ENCODE measurements around the gene PIEZO2. TPM values are rescaled to one million over a fixed set of nuclear protein-coding genes. Genes with fewer than 3 reads are reported as not detected.
"Not testable (repeated sequence)": the region's sequence is repeated elsewhere in the genome, so short reads cannot be mapped to it uniquely, and the experiment has no call there.

The PIEZO2 gene
- total RNA-seq, 2 experiments from 2014 or later, result not detected

GRCh38 chr18:10671441-10671840 is 477.9 kb downstream of the PIEZO2 start:
- Mint-ChIP-seq H3K4me1 (no peaks in the 10 kb centered on the region), H3K36me3 (no peaks in the 10 kb centered on the region), H3K9me3 (no peaks in the 10 kb centered on the region), H3K27ac (no peak overlapping the region), H3K27me3 (no peaks in the 10 kb centered on the region), H3K4me3 (no peak overlapping the region)
- no peak for DNase-seq

DNA sequence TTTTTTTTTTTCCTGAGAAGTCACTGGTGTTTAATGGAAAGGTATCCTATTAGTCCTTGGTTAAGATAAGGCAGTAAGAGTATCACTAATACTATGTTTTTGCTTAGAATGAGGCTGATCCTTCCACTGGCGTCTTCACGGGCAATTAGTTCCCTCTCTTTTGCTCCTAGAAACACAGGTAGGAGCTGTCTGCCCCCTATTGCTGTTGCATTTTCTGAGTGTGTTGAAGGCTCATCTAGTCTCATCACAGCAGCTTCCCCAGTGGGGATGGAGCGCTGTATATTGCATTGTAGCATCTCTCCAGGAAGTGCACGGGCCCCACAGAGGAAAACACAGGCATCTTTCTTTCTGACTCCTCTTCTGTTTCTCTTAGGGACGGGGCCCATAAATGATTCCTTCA is 478.5 kb downstream of the PIEZO2 start:
- DNase-seq, result no peak
- H3K9me3 Mint-ChIP-seq, result no peaks in the 10 kb centered on the region
- no peaks in the 10 kb centered on the region for H3K4me1 Mint-ChIP-seq
- no peak overlapping the region for H3K4me3 Mint-ChIP-seq
- no peak overlapping the region for H3K27ac Mint-ChIP-seq
- no peaks in the 10 kb centered on the region for H3K36me3 Mint-ChIP-seq
- H3K27me3 Mint-ChIP-seq, result no peaks in the 10 kb centered on the region

GRCh38 chr18:10669441-10670100 is 479.8 kb downstream of the PIEZO2 start:
- Mint-ChIP-seq H3K4me3 (no peak overlapping the region), H3K9me3 (no peaks in the 10 kb centered on the region), H3K27me3 (no peaks in the 10 kb centered on the region), H3K27ac (no peak overlapping the region), H3K4me1 (no peaks in the 10 kb centered on the region), H3K36me3 (no peaks in the 10 kb centered on the region)
- DNase-seq, result no peak

DNA sequence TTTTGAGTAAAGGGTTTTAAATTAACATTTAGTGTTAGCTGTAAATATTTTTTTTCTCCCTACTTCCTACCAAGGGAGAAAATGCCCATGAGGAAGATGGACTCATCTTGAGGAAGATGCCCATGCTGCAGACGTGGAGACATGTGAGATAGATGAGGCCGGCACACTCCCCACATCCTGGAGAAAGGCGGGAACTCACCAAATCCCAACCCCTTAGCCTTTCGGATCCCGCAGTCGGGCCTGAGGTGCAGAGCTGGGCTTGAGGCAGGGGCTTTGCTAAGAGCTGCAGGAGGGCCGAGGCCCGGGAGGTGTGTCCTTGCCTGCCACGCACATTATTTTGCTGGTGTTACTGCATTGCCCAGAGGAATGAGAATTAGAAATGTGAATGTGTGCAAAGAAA is 485.6 kb downstream of the PIEZO2 start:
- no peak overlapping the region for H3K27ac Mint-ChIP-seq
- peaks cover 2% of the 10 kb centered on the region for H3K4me1 Mint-ChIP-seq
- no peaks in the 10 kb centered on the region for H3K9me3 Mint-ChIP-seq
- H3K27me3 Mint-ChIP-seq, result peaks cover 4% of the 10 kb centered on the region
- H3K4me3 Mint-ChIP-seq, result no peak overlapping the region
- H3K36me3 Mint-ChIP-seq, result no peaks in the 10 kb centered on the region
- DNase-seq, result no peak

- Mint-ChIP-seq H3K36me3 (no peaks in the 10 kb centered on the region), H3K4me1 (peaks cover 2% of the 10 kb centered on the region), H3K9me3 (peaks cover under 1% of the 10 kb centered on the region), H3K27ac (peak overlapping the region; percentile 10), H3K27me3 (peaks cover 4% of the 10 kb centered on the region), H3K4me3 (no peak overlapping the region)
- DNase-seq, result no peak
Measured at GRCh38 chr18:10661317-10661716, 488.1 kb downstream of the PIEZO2 start.

GRCh38 chr18:10660179-10660884 is 489.0 kb downstream of the PIEZO2 start:
- Mint-ChIP-seq H3K4me3 (no peak overlapping the region), H3K4me1 (peaks cover 2% of the 10 kb centered on the region), H3K36me3 (no peaks in the 10 kb centered on the region), H3K9me3 (peaks cover 1% of the 10 kb centered on the region), H3K27me3 (peaks cover 4% of the 10 kb centered on the region), H3K27ac (no peak overlapping the region)
- no peak for DNase-seq

- Mint-ChIP-seq H3K4me3 (no peak overlapping the region), H3K4me1 (peaks cover 2% of the 10 kb centered on the region), H3K27me3 (peaks cover 4% of the 10 kb centered on the region), H3K9me3 (peaks cover 3% of the 10 kb centered on the region), H3K36me3 (no peaks in the 10 kb centered on the region), H3K27ac (no peak overlapping the region)
- DNase-seq, result no peak
Measured at GRCh38 chr18:10659594-10659993, 489.8 kb downstream of the PIEZO2 start.

DNA sequence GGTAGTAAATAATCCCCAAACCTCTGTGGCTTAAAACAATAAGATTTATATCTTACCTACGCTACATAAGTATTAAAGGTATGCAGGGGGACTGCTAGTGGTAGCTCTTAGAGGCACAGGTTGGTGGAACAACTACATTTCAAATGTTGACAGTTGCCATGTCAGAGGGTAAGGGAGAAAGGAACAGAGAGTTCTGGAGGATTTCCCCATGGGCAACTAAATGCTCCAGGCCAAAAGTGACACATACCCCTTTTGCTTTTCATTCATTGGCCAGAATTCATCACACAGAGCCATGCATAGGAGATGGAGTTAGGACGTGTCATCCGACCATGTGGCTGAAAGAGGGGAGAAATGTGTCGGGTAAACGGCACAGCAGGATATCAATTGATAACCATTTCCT is 490.4 kb downstream of the PIEZO2 start:
- Mint-ChIP-seq H3K4me1 (peaks cover 2% of the 10 kb centered on the region), H3K9me3 (peaks cover 3% of the 10 kb centered on the region), H3K27ac (no peak overlapping the region), H3K27me3 (peaks cover 4% of the 10 kb centered on the region), H3K36me3 (no peaks in the 10 kb centered on the region), H3K4me3 (no peak overlapping the region)
- no peak for DNase-seq

GRCh38 chr18:10644003-10644402 is 505.4 kb downstream of the PIEZO2 start:
- not testable (repeated sequence) for H3K9me3 Mint-ChIP-seq, H3K27me3 Mint-ChIP-seq, H3K27ac Mint-ChIP-seq, H3K36me3 Mint-ChIP-seq, H3K4me1 Mint-ChIP-seq, DNase-seq, H3K4me3 Mint-ChIP-seq

- H3K9me3 Mint-ChIP-seq, H3K4me1 Mint-ChIP-seq, H3K4me3 Mint-ChIP-seq, DNase-seq, H3K36me3 Mint-ChIP-seq, H3K27me3 Mint-ChIP-seq, H3K27ac Mint-ChIP-seq: not testable (repeated sequence)
Measured at GRCh38 chr18:10642915-10643524, 506.3 kb downstream of the PIEZO2 start.

DNA sequence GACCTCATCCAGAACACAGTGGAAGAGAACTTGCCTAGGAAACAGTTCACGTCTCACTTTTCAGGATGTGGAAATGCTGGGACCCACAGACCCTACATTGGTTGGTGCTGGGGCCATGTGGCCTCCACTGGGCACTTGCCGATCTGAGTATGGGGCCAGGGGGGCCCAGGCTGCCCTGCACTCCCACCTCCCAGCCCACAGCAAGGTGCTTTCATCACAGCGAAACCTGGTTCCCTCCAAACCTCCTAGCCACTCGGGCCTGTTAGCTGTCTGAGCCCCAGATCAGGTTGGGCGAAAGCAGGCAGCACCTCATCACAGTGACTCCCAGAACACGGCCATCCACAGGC is 510.9 kb downstream of the PIEZO2 start:
- H3K4me1 Mint-ChIP-seq, H3K36me3 Mint-ChIP-seq, H3K27ac Mint-ChIP-seq, DNase-seq, H3K27me3 Mint-ChIP-seq, H3K9me3 Mint-ChIP-seq, H3K4me3 Mint-ChIP-seq: not testable (repeated sequence)

GRCh38 chr18:10637858-10638538 is 511.4 kb downstream of the PIEZO2 start:
- not testable (repeated sequence) for H3K4me1 Mint-ChIP-seq, DNase-seq, H3K27ac Mint-ChIP-seq, H3K4me3 Mint-ChIP-seq, H3K27me3 Mint-ChIP-seq, H3K36me3 Mint-ChIP-seq, H3K9me3 Mint-ChIP-seq

DNA sequence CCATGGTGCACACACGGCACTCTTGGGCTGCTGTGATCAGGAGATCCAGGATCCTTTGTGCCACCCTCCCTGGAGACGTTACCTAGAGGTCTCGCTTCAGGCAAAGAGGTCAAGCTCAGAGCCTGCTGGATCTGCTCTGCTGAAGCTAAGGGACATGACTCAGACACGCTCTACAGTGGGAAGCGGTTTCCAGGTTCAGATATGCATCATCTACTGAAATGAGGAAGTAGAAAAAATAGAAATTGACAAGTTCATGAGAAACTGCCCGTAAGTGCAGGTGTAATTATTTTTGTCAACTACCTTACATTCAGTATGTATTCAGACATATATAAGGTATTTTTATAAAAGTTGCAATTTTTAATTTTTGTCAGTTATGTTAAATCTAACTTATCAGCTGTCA is 520.3 kb downstream of the PIEZO2 start:
- not testable (repeated sequence) for H3K27ac Mint-ChIP-seq, H3K9me3 Mint-ChIP-seq, H3K4me3 Mint-ChIP-seq, H3K4me1 Mint-ChIP-seq, DNase-seq, H3K27me3 Mint-ChIP-seq, H3K36me3 Mint-ChIP-seq

DNA sequence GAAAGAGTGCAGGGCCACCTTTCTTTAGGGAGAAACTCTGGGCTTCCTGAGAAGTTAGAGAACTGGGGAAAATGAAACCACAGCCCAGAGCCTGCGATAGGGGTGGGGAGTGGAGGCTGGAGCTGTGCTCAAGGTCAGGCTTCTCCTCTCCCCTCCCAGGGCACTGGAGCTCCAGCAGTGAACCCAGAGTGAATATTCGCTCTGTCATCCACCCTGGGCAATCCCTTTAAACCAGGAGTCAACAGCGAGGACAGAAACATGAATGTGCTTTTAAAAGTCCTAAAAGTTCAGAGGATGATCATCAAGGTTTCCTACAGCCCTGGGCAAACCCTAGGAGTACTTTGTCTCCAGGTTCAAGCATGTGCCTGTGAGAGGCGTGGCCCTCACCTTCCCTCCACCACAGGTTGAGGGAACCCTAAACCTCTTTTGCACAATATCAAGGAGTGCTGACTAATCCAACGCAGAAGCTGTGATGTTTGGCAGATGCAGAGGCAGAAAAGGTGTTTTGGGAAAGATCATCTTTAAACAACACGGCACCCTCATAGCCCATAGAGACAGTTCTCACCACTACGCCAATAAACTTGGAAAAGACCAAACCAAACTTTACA is 522.7 kb downstream of the PIEZO2 start:
- H3K36me3 Mint-ChIP-seq, H3K4me1 Mint-ChIP-seq, H3K27me3 Mint-ChIP-seq, DNase-seq, H3K9me3 Mint-ChIP-seq, H3K4me3 Mint-ChIP-seq, H3K27ac Mint-ChIP-seq: not testable (repeated sequence)

GRCh38 chr18:10623606-10624005 is 525.8 kb downstream of the PIEZO2 start:
- H3K27ac Mint-ChIP-seq, H3K36me3 Mint-ChIP-seq, H3K9me3 Mint-ChIP-seq, H3K4me1 Mint-ChIP-seq, H3K27me3 Mint-ChIP-seq, DNase-seq, H3K4me3 Mint-ChIP-seq: not testable (repeated sequence)
